ENCODE measurements around the gene EPS15.
"Not testable (repeated sequence)": the region's sequence is repeated elsewhere in the genome, so short reads cannot be mapped to it uniquely, and the experiment has no call there.

The EPS15 gene

GRCh38 chr1:51454554-51454953 lies 64.5 kb downstream of the EPS15 start:
- no peak for DNase-seq (ENCODE audit: low spot score)
- in situ Hi-C loops (cut with MboI; ENCODE audit: low pct_unique_long_range_greater_than_20kb, low sequenced_read_pairs, unreplicated experiment): no loop called here
- no peak for TF ChIP-seq CTCF (IDR thresholded peaks at IDR 0.05; ENCODE audit: extremely low read depth, insufficient read depth, missing control alignments)

- in situ Hi-C loops (cut with MboI; ENCODE audit: low pct_unique_long_range_greater_than_20kb, low sequenced_read_pairs, unreplicated experiment): no loop called here
- DNase-seq (ENCODE audit: low spot score): no peak
- no peak for TF ChIP-seq CTCF (IDR thresholded peaks at IDR 0.05; ENCODE audit: extremely low read depth, insufficient read depth, missing control alignments)
Observed at GRCh38 chr1:51453010-51453409, 66.1 kb downstream of the EPS15 start.

- DNase-seq (ENCODE audit: low spot score); in situ Hi-C loops (cut with MboI; ENCODE audit: low pct_unique_long_range_greater_than_20kb, low sequenced_read_pairs, unreplicated experiment): not testable (repeated sequence)
Observed at GRCh38 chr1:51448844-51449454, 70.1 kb downstream of the EPS15 start.

GRCh38 chr1:51445351-51446090 lies 73.5 kb downstream of the EPS15 start:
- TF ChIP-seq CTCF (IDR thresholded peaks at IDR 0.05; ENCODE audit: extremely low read depth, insufficient read depth, missing control alignments): no peak
- DNase-seq (ENCODE audit: low spot score): no peak
- in situ Hi-C loops (cut with MboI; ENCODE audit: low pct_unique_long_range_greater_than_20kb, low sequenced_read_pairs, unreplicated experiment): no loop called here

GRCh38 chr1:51444534-51445192 lies 74.4 kb downstream of the EPS15 start:
- in situ Hi-C loops (cut with MboI; ENCODE audit: low pct_unique_long_range_greater_than_20kb, low sequenced_read_pairs, unreplicated experiment): no loop called here
- no peak for DNase-seq (ENCODE audit: low spot score)
- no peak for TF ChIP-seq CTCF (IDR thresholded peaks at IDR 0.05; ENCODE audit: extremely low read depth, insufficient read depth, missing control alignments)

GRCh38 chr1:51444096-51444495 lies 75.0 kb downstream of the EPS15 start:
- in situ Hi-C loops (cut with MboI; ENCODE audit: low pct_unique_long_range_greater_than_20kb, low sequenced_read_pairs, unreplicated experiment): no loop called here
- DNase-seq (ENCODE audit: low spot score): peak; percentile 9
- TF ChIP-seq CTCF (IDR thresholded peaks at IDR 0.05; ENCODE audit: extremely low read depth, insufficient read depth, missing control alignments): no peak

GRCh38 chr1:51443555-51443954 lies 75.5 kb downstream of the EPS15 start:
- TF ChIP-seq CTCF (IDR thresholded peaks at IDR 0.05; ENCODE audit: extremely low read depth, insufficient read depth, missing control alignments): no peak
- DNase-seq (ENCODE audit: low spot score): no peak
- in situ Hi-C loops (cut with MboI; ENCODE audit: low pct_unique_long_range_greater_than_20kb, low sequenced_read_pairs, unreplicated experiment): no loop called here
